PFSK-1 (cell line): ENCODE results near the gene COL5A3.

Experiments used
- POLR2AphosphoS5 ChIP-seq: IDR thresholded peaks from 2 replicates; pipeline ENCODE4 v1.6.1; 2012; ENCODE audit warnings: low read depth, mild to moderate bottlenecking, control low read depth, low read length, moderate library complexity
- SIN3A ChIP-seq: IDR thresholded peaks from 2 replicates; pipeline ENCODE4 v1.6.1; 2012; ENCODE audit warnings: mild to moderate bottlenecking, low read length, moderate library complexity, borderline replicate concordance; ENCODE audit not compliant: insufficient read depth
- TAF1 ChIP-seq: IDR thresholded peaks from 2 replicates; pipeline ENCODE4 v1.6.1; 2012; ENCODE audit warnings: low read length, control low read depth, borderline replicate concordance; ENCODE audit not compliant: insufficient read depth
- TF ChIP-seq, protein P1 (sequence below), 2 experiments: IDR thresholded peaks; 2 replicates each; pipeline versions ENCODE4 v1.6.1 to v1.8.0; 2011 to 2012; ENCODE audit warnings: low read depth in 2 of 2, low read length in 2 of 2, control low read depth in 1 of 2, inconsistent platforms in 1 of 2, mild to moderate bottlenecking in 1 of 2, moderate library complexity in 1 of 2; ENCODE audit not compliant: insufficient read depth in 1 of 2

DNA sequence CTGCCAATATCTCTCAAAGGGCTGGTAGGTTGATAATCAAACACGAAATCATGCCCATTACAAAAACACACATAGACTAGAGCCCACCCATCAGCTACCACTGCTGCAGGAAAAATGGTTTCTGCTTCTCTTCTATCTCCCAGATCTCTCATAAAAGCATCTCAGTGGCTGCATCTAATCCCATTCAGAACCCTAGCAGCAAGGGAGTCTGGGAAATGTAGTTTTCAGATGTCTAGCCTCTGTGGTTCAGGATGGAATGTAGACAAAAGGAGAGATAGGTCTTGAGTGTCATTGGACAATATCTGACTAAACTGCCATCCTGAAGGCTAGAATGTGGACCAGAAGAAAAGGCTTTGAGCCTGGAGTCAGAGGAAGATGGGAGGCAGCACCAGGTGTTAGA is 35.1 kb upstream of the COL5A3 start:
- TF ChIP-seq SIN3A (no peak), POLR2AphosphoS5 (no peak), TAF1 (no peak)
- TF ChIP-seq, protein P1, sequence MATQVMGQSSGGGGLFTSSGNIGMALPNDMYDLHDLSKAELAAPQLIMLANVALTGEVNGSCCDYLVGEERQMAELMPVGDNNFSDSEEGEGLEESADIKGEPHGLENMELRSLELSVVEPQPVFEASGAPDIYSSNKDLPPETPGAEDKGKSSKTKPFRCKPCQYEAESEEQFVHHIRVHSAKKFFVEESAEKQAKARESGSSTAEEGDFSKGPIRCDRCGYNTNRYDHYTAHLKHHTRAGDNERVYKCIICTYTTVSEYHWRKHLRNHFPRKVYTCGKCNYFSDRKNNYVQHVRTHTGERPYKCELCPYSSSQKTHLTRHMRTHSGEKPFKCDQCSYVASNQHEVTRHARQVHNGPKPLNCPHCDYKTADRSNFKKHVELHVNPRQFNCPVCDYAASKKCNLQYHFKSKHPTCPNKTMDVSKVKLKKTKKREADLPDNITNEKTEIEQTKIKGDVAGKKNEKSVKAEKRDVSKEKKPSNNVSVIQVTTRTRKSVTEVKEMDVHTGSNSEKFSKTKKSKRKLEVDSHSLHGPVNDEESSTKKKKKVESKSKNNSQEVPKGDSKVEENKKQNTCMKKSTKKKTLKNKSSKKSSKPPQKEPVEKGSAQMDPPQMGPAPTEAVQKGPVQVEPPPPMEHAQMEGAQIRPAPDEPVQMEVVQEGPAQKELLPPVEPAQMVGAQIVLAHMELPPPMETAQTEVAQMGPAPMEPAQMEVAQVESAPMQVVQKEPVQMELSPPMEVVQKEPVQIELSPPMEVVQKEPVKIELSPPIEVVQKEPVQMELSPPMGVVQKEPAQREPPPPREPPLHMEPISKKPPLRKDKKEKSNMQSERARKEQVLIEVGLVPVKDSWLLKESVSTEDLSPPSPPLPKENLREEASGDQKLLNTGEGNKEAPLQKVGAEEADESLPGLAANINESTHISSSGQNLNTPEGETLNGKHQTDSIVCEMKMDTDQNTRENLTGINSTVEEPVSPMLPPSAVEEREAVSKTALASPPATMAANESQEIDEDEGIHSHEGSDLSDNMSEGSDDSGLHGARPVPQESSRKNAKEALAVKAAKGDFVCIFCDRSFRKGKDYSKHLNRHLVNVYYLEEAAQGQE (IDR thresholded peaks at IDR 0.05; ENCODE audit: insufficient read depth in 1 of 2, low read depth in 2 of 2, low read length in 2 of 2): no peak
